Ovary (tissue), 9 donors: ENCODE results near the gene MYBPC2. TPM values are rescaled to one million over a fixed set of nuclear protein-coding genes. Genes with fewer than 3 reads are reported as not detected.

Experiments used
- DNase-seq, 5 donors: peaks; one replicate each; pipeline ENCODE4 v3.0.0-alpha.2; 2019 to 2020
- H3K27ac ChIP-seq, 2 donors: fragments of 200-600 bp; one replicate each; pipeline versions ENCODE4 v1.5.1 to v1.8.0; 2019 to 2022
- H3K27me3 ChIP-seq: fragments of 200-600 bp; one replicate; pipeline ENCODE4 v1.8.0; 2022
- H3K36me3 ChIP-seq: fragments of 200-600 bp; sonication (generic); one replicate; pipeline ENCODE4 v1.5.1; 2019
- H3K4me1 ChIP-seq: one replicate; pipeline ENCODE4 v1.8.1; 2013; ENCODE audit warnings: mild to moderate bottlenecking, moderate library complexity; ENCODE audit not compliant: insufficient read depth
- H3K4me3 ChIP-seq: fragments of 200-600 bp; sonication (generic); one replicate; pipeline ENCODE4 v1.5.1; 2017
- H3K9me3 ChIP-seq, 2 donors: fragments of 200-600 bp in 1 of 2; sonication (generic) in 1 of 2; one replicate each; pipeline versions ENCODE4 v1.5.1 to v1.8.1; 2013 to 2019; ENCODE audit warnings: mild to moderate bottlenecking in 1 of 2, moderate library complexity in 1 of 2
- EP300 ChIP-seq: sonication (generic); formaldehyde crosslinking; IDR thresholded peaks from one replicate; pipeline ENCODE4 v1.6.1; 2017; ENCODE audit warnings: antibody characterized with exemption
- POLR2A ChIP-seq: fragments of 450-650 bp; IDR thresholded peaks from one replicate; pipeline ENCODE4 v1.6.1; 2017; ENCODE audit warnings: antibody characterized with exemption, mild to moderate bottlenecking, moderate library complexity
- WGBS, 3 donors: extraction: QIAGEN DNeasy Blood & Tissue Kit in 1 of 3; methylation state at CpG; one replicate each; pipeline versions ENCODE4 v1.1.5 to v1.1.7; 2013 to 2017; 5-methylcytosine and 5-hydroxymethylcytosine counted together
- intact Hi-C, 4 donors: fragments of 100-400 bp; cut with DNase I; formaldehyde crosslinking; loops; one replicate each; pipeline versions ENCODE4 v1.11.0 to v1.15.1; 2022 to 2023
- polyA plus RNA-seq, 2 donors: library from polyadenylated mRNA; stranded (reverse); fragments of 200-250 nt in 1 of 2; fragments of 350-450 nt in 1 of 2; fragmentation: Illumina TruSeq in 1 of 2; extraction: RNeasy Lipid Tissue Mini Kit (QIAGEN cat#74804) in 1 of 2; gene quantifications; one replicate each; pipeline ENCODE4 v1.2.3, GENCODE V29; 2013 to 2014
- total RNA-seq, 7 donors: library from RNA; depleted of rRNA in 2 of 7; stranded (reverse); fragments of >200 nt in 2 of 7; fragmentation: NEBNext Ultra II Directional in 3 of 7; extraction: Animal tissue kit (Norgen Biotek cat#: 25700) in 3 of 7; gene quantifications; one replicate each; pipeline versions ENCODE4 v1.1.0 to v1.2.4, GENCODE V29; 2016 to 2023
- TF ChIP-seq, protein P1 (sequence below), 3 donors: fragments of 450-650 bp in 2 of 3; fragments of 200-600 bp in 1 of 3; IDR thresholded peaks; one replicate each; pipeline versions ENCODE4 v1.5.1 to v1.8.0; 2016 to 2022; ENCODE audit warnings: antibody characterized with exemption in 3 of 3, mild to moderate bottlenecking in 1 of 3
- donor health status: DM: no; HTN: no; CAD: no; lungs with moderate emphysema.
- donor health status: DM: no; HTN: no; CAD: no.
- donor health status: Bipolar disorder and iron deficiency.
- donor health status: DM: yes; HTN: yes; CAD: no.
- donor health status: DM: no; HTN: no; CAD: no.
- donor health status: DM: yes; HTN: yes; CAD: no.

MYBPC2 gene
- total and polyA plus RNA-seq, 9 donors, result 0.05 to 0.28 (median 0.10) TPM; not detected in 5

DNA sequence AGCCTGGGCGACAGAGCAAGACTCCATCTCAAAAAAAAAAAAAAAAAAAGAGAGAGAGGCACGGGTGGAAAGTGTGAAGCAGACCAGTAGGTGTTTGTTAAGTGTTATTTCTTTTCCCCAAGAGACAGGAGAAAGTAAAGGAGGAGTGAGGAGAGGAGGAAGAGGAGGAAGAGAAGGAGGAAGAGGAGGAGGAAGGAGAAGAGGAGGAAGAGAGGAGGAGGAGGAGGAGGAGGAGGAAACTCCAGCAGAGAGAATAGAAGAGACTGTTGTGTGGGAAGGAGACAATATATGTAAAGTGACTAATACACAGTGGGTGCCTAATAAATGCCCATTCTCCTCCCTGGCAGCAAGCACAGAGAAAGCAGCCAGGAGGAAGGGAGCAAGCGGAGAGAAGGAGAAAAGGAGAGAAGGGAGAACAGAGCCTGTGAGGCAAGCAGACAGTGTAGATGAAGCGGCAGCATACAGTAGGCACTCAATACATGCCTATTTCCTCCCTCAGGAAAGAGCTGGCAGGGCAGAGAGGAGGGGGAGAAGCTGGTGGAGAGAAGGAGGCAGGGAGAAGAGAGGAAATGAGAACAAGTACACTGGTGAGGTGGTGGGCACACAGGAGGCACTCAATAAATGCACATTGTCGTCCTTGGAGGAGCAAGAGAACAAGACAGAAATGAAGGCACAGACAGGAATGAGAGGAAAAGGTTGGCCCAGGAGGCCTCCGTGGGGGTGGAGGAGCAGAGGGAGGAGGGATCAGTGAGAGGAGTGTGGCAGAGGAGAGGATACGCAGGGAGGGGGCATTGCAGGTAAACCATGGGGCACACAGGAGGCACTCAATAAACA is 61.7 kb downstream of the MYBPC2 start:
- Histone ChIP-seq H3K4me1 (no peaks in the 10 kb centered on the region), H3K36me3 (no peaks in the 10 kb centered on the region), H3K27ac (no peak overlapping the region), H3K9me3 (no peaks in the 10 kb centered on the region), H3K27me3 (no peaks in the 10 kb centered on the region), H3K4me3 (no peak overlapping the region)
- DNase-seq, result no peak
- intact Hi-C loops, result no loop called here
- TF ChIP-seq, protein P1, sequence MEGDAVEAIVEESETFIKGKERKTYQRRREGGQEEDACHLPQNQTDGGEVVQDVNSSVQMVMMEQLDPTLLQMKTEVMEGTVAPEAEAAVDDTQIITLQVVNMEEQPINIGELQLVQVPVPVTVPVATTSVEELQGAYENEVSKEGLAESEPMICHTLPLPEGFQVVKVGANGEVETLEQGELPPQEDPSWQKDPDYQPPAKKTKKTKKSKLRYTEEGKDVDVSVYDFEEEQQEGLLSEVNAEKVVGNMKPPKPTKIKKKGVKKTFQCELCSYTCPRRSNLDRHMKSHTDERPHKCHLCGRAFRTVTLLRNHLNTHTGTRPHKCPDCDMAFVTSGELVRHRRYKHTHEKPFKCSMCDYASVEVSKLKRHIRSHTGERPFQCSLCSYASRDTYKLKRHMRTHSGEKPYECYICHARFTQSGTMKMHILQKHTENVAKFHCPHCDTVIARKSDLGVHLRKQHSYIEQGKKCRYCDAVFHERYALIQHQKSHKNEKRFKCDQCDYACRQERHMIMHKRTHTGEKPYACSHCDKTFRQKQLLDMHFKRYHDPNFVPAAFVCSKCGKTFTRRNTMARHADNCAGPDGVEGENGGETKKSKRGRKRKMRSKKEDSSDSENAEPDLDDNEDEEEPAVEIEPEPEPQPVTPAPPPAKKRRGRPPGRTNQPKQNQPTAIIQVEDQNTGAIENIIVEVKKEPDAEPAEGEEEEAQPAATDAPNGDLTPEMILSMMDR (IDR thresholded peaks at IDR 0.05), result no peak
- TF ChIP-seq EP300, result no peak
- no peak for TF ChIP-seq POLR2A
- WGBS, 3 donors, result 59 to 63% (median 59%) methylated on average over 7 of the region's 7 CpGs

DNA sequence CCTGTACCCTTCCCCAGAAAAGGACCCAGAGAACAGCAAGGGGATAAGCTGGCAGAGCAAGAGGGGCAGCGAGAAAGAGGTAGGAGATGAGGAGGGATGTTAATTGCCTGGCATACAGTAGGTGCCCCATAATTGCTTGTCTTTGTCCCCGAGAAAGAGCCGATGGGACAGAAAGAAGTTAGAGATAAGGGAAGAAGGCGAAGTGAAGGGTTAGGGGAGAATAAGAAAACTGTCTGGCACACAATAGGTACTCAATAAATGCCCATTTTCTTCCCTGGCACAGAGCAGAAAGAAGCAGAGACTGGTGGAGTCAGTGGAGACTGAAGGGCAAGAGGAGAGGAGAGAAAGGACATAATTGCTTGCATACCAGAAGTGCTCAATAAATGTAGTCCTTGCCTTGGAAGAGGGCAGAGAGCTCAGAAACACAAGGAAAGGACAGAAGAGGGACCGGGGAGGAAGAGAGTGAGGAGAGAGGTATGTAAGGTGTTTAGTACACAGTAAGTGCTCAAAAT is 62.4 kb downstream of the MYBPC2 start:
- H3K27ac ChIP-seq, result no peak overlapping the region
- intact Hi-C loops, result no loop called here
- no peaks in the 10 kb centered on the region for H3K9me3 ChIP-seq
- no peaks in the 10 kb centered on the region for H3K27me3 ChIP-seq
- H3K36me3 ChIP-seq, result no peaks in the 10 kb centered on the region
- 83 to 93% (median 90%) methylated on average over 5 of the region's 5 CpGs for WGBS, 3 donors
- no peak for TF ChIP-seq EP300
- TF ChIP-seq, protein P1 (IDR thresholded peaks at IDR 0.05), result no peak
- no peak for TF ChIP-seq POLR2A
- H3K4me1 ChIP-seq, result no peaks in the 10 kb centered on the region
- DNase-seq, result no peak
- H3K4me3 ChIP-seq, result no peak overlapping the region

DNA sequence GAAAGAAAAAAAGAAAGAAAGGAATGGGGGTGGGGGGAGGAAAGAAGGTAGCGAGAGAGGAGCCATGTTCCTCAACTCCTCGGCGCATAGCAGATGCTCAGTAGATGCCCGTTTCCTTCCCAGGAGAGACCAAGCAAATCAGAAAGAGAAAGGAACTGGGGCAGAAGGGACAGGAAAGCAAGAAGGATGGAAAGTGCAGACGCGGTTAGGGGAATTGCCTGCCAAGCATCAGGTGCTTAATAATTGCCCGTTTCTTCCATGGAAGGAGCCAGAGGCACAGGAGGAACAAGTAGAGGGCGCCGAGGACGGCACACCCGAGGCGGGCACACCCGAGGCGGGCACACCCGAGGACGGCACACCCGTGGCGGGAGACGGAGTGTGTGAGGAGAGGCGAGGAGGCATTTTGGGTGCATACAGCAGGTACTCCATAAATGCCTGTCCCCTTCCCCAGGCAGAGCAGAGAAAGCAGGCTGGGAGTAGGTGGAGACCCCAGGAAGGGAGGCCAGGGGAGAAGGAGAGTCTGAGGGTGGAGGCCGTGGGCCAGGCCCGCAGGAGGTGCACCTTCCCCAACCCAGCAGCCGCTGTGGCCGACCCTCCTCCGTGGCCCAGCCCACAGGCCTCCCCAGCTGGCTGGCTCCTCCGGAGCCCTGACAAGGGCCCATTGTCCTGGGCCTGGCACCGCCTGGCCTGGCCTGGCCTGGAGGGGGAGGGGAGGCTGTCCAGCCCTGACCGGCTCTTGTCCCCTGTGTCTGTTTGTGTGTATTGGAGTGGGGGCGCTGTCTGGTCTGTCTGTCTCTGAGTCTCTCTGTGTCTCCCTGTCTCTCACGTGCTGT is 63.7 kb downstream of the MYBPC2 start:
- Histone ChIP-seq H3K27ac (no peak overlapping the region), H3K4me1 (no peaks in the 10 kb centered on the region), H3K36me3 (no peaks in the 10 kb centered on the region), H3K9me3 (no peaks in the 10 kb centered on the region), H3K27me3 (no peaks in the 10 kb centered on the region), H3K4me3 (no peak overlapping the region)
- intact Hi-C loops, result no loop called here
- WGBS, 3 donors, result 65 to 68% (median 65%) methylated on average over 30 of the region's 30 CpGs
- TF ChIP-seq, protein P1 (IDR thresholded peaks at IDR 0.05), result no peak
- no peak for TF ChIP-seq POLR2A
- TF ChIP-seq EP300, result no peak
- no peak for DNase-seq

DNA sequence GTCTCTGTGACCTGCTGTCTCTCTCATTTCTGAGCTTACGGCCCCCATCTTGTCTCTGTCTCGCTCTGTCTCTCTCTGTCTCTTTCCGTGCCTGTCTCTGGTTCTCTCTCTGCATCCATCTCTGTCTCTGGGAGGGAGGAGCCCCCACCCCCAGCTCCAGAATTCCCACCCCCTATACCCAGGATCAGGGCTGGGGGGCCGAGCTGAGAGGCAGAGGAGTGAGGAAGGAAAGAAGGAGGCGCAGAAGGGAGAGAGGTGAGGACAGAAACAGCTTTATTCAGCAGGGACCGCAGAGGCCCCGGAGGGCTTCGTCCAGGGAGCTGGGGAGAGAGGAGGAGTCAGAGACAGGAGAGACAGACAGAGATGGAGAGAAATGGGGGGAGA is 64.3 kb downstream of the MYBPC2 start:
- no peak for DNase-seq
- Histone ChIP-seq H3K9me3 (no peaks in the 10 kb centered on the region), H3K36me3 (no peaks in the 10 kb centered on the region), H3K27ac (no peak overlapping the region), H3K4me1 (no peaks in the 10 kb centered on the region), H3K27me3 (no peaks in the 10 kb centered on the region), H3K4me3 (no peak overlapping the region)
- 60 to 65% (median 64%) methylated on average over 8 of the region's 8 CpGs for WGBS, 3 donors
- intact Hi-C loops, result no loop called here
- TF ChIP-seq POLR2A (no peak), EP300 (no peak)
- TF ChIP-seq, protein P1 (IDR thresholded peaks at IDR 0.05), result no peak
